Mucosa of descending colon (tissue), 3 donors: ENCODE results near the gene NUP98. TPM values are rescaled to one million over a fixed set of nuclear protein-coding genes. Genes with fewer than 3 reads are reported as not detected.

Experiments used
- ATAC-seq: fragments of 200-7000 bp; cut with Tn5 transposase; one replicate; pipeline ENCODE4 v1.9.1; 2020; ENCODE audit warnings: mild to moderate bottlenecking, moderate library complexity
- DNase-seq, 3 donors: peaks; one replicate each; pipeline ENCODE4 v3.0.0-alpha.2; 2020
- H3K36me3 ChIP-seq: fragments of 200-600 bp; one replicate; pipeline ENCODE4 v1.8.0; 2021; ENCODE audit warnings: low read depth, mild to moderate bottlenecking
- H3K4me1 ChIP-seq: fragments of 200-600 bp; one replicate; pipeline ENCODE4 v1.8.0; 2021; ENCODE audit warnings: low read depth, mild to moderate bottlenecking
- H3K4me3 ChIP-seq: fragments of 200-600 bp; one replicate; pipeline ENCODE4 v1.8.0; 2021; ENCODE audit warnings: mild to moderate bottlenecking
- H3K9me3 ChIP-seq: fragments of 200-600 bp; one replicate; pipeline ENCODE4 v1.8.0; 2021; ENCODE audit warnings: mild to moderate bottlenecking
- intact Hi-C, 2 donors: fragments of 100-400 bp; cut with DNase I in 1 of 2; cut with micrococcal nuclease in 1 of 2; formaldehyde crosslinking; loops; one replicate each; pipeline versions ENCODE4 v1.11.0 to v1.11.1; 2022; cut with DNase I, micrococcal nuclease
- total RNA-seq, 3 donors: library from RNA; stranded (reverse); fragmentation: NEBNext Ultra II Directional in 2 of 3; extraction: Animal tissue kit (Norgen Biotek cat#: 25700) in 2 of 3; gene quantifications; one replicate each; pipeline versions ENCODE4 v1.2.1 to v1.2.4, GENCODE V29; 2021 to 2023
- TF ChIP-seq, protein P1 (sequence below): fragments of 200-600 bp; IDR thresholded peaks from one replicate; pipeline ENCODE4 v1.8.0; 2022; ENCODE audit warnings: antibody characterized with exemption, mild to moderate bottlenecking
- donor health status: DM: no; HTN: no; CAD: no; lungs with moderate emphysema.
- donor health status: DM: no; HTN: no; CAD: no.
- donor health status: DM: no; HTN: yes; CAD: no.

Gene NUP98
- total RNA-seq, 3 donors from 2014 or later: 53.7 to 69.7 (median 60.6) TPM

DNA sequence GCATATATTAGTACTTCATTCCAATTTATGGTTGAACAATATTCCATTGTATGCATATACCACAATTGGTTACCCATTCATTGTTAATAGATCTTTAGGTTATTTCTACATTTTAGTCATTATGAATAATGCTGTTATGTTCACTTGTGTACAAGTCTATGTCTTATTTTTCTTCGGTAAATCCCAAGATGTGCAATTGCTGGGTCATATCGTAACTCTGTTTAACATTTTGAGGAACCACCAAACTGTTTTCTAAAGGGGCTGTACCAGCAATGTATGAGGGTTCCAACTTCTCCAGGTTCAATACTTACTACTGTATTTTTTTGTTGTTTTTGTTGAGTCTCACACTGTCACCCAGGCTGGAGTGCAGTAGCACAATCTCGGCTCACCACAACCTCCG lies 33.1 kb downstream of the NUP98 start:
- Histone ChIP-seq H3K4me3 (no peak overlapping the region), H3K36me3 (peaks cover 24% of the 10 kb centered on the region), H3K9me3 (no peaks in the 10 kb centered on the region), H3K4me1 (no peaks in the 10 kb centered on the region)
- TF ChIP-seq, protein P1, sequence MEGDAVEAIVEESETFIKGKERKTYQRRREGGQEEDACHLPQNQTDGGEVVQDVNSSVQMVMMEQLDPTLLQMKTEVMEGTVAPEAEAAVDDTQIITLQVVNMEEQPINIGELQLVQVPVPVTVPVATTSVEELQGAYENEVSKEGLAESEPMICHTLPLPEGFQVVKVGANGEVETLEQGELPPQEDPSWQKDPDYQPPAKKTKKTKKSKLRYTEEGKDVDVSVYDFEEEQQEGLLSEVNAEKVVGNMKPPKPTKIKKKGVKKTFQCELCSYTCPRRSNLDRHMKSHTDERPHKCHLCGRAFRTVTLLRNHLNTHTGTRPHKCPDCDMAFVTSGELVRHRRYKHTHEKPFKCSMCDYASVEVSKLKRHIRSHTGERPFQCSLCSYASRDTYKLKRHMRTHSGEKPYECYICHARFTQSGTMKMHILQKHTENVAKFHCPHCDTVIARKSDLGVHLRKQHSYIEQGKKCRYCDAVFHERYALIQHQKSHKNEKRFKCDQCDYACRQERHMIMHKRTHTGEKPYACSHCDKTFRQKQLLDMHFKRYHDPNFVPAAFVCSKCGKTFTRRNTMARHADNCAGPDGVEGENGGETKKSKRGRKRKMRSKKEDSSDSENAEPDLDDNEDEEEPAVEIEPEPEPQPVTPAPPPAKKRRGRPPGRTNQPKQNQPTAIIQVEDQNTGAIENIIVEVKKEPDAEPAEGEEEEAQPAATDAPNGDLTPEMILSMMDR: no peak
- ATAC-seq: no peak
- intact Hi-C loops: no loop called here
- no peak for DNase-seq

DNA sequence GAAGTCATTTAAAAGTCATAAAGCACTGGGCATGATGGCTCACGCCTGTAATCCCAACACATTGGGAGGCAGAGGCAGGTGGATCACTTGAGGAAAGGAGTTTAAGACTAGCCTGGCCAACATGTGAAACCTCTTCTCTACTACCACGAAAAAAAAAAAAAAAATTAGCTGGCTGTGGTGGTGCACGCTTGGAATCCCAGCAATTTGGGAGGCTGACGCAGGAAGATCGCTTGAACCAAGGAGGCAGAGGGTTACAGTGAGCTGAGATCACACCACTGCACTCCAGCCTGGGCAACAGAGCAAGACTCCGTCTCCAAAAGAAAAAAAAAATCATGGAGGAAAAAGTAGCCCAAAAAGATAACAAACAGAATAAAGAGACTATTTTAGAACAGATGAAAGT lies 42.2 kb downstream of the NUP98 start:
- intact Hi-C loops: no loop called here
- Histone ChIP-seq H3K9me3 (no peaks in the 10 kb centered on the region), H3K4me3 (no peak overlapping the region), H3K4me1 (no peaks in the 10 kb centered on the region), H3K36me3 (peaks cover 17% of the 10 kb centered on the region)
- TF ChIP-seq, protein P1: no peak
- no peak for DNase-seq
- ATAC-seq: no peak

DNA sequence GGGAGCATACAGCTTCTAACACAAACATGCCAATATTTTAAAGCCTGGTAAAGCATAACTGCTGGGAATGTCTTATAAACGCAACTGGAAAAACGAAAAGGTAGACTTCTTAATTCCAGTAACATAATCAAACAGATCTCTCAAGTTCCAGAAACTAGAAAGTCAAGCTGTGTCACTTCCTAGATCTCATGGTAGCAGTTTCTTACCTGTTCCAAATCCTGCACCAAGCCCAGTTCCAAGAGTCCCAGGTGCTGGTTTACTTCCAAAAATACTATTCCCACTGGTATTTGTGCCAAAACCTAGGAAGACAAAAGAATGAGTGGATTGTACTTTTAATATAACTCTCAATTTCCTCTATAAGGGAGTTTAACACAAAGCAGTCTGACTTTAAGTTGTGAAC lies 44.2 kb downstream of the NUP98 start:
- H3K4me3 ChIP-seq: no peak overlapping the region
- H3K4me1 ChIP-seq: no peaks in the 10 kb centered on the region
- peaks cover 6% of the 10 kb centered on the region for H3K36me3 ChIP-seq
- TF ChIP-seq, protein P1: no peak
- intact Hi-C loops: no loop called here
- ATAC-seq (no peak), DNase-seq (no peak)
- H3K9me3 ChIP-seq: no peaks in the 10 kb centered on the region

DNA sequence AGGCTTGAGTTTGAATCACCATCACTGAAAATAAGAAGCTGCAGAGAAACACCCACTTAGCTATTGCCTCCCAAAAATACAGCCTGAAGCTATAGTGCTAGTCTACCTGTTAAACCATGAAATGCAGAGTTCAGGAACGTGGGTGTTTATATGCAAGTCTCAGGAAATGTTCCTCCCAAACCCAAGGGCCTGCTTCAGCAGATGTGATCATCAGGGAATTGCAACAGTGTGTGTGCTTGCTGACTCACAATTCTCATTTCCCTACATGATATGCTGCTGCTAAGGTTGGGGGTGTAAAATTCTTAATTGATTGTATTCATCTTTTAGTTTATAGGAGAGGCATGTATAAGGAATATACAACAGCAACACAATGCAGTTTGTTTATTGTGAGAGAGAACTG lies 49.6 kb downstream of the NUP98 start:
- intact Hi-C loops: no loop called here
- no peaks in the 10 kb centered on the region for H3K9me3 ChIP-seq
- no peak overlapping the region for H3K4me3 ChIP-seq
- peaks cover 6% of the 10 kb centered on the region for H3K36me3 ChIP-seq
- TF ChIP-seq, protein P1: no peak
- DNase-seq (no peak), ATAC-seq (no peak)
- no peaks in the 10 kb centered on the region for H3K4me1 ChIP-seq

DNA sequence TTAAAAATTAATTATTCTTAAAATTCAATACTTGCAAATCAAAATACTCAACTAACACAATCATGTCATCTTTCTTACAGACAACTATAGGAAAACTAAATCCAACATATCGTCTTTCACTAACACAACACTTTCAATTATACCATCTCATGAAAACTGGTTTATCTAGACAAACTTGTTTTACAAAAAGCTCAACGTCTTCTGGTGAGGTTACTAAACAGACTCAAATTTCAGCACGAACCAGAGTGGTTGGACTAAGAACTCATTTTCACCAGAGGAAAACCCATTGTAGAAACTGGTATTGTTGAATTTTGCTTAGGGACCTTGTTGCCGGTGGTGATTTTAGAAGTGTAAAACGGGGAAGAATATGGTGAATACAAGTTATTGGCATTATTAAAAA lies 52.2 kb downstream of the NUP98 start:
- TF ChIP-seq, protein P1: no peak
- intact Hi-C loops: no loop called here
- no peak for DNase-seq
- peaks cover 3% of the 10 kb centered on the region for H3K36me3 ChIP-seq
- no peak overlapping the region for H3K4me3 ChIP-seq
- no peak for ATAC-seq
- no peaks in the 10 kb centered on the region for H3K9me3 ChIP-seq
- H3K4me1 ChIP-seq: no peaks in the 10 kb centered on the region

DNA sequence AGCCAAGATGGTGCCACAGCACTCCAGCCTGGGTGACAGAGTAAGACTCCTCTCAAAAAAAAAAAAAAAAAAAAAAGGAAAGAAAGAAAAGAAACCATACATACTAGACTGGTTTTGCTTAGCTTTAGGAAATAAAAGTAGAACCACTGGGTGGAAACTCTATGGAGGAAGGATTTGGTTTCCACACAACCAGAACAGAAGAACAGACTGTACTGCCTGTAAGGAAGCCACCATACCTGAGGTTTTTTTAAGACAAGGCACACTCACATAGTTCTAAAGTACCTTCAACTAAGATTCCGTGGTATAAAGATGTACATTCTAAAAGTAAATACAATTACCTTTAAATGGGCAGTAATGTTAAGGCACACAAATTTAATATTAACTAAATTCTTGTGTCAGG lies 58.6 kb downstream of the NUP98 start:
- no peak for DNase-seq
- TF ChIP-seq, protein P1: no peak
- H3K4me1 ChIP-seq: no peaks in the 10 kb centered on the region
- intact Hi-C loops: no loop called here
- H3K9me3 ChIP-seq: no peaks in the 10 kb centered on the region
- H3K36me3 ChIP-seq: peaks cover 3% of the 10 kb centered on the region
- ATAC-seq: no peak
- no peak overlapping the region for H3K4me3 ChIP-seq
